ENCODE results near the gene ALOX15. TPM values are rescaled to one million over a fixed set of nuclear protein-coding genes. Genes with fewer than 3 reads are reported as not detected.
"Not testable (repeated sequence)": the region's sequence is repeated elsewhere in the genome, so short reads cannot be mapped to it uniquely, and the experiment has no call there.

Gene ALOX15
- total and polyA plus RNA-seq, 7 donors = 0.28 to 0.81 (median 0.60) TPM; not detected in 2

DNA sequence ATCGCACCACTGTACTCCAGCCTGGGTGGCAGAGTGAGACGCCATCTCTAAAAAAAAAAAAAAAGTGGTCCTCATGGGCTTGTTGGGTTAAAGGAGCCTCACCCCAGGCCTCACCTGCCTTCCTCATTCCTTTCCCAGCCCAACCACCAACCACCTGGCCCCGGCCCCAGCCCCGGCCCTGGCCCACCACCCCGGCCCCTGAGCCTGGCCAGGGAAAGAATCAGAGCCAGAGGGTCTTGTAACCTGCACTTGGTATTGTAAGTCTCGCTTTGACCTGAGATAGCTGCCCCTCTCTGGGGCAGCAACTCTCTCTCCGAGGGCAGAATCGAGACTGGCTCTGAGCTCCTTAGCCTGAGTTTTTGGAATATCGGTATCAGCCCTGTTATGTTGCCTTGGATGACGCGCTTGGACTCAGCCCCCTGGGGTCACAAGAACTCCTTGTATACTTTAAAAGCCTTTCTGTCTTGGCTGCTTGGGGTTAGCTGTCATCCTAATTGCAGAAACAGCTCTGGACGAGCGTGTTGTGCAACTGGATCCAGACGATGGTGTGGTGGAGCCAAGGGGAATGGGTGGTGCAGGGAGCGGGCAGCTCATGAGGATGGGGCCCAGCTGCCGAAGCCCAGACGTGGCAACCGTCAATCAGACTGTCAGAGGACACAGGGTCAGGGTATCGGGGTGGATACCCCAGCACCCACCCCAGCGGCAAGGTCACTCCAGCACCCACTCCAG is 42.5 kb downstream of the ALOX15 start:
- TF ChIP-seq, protein P1, sequence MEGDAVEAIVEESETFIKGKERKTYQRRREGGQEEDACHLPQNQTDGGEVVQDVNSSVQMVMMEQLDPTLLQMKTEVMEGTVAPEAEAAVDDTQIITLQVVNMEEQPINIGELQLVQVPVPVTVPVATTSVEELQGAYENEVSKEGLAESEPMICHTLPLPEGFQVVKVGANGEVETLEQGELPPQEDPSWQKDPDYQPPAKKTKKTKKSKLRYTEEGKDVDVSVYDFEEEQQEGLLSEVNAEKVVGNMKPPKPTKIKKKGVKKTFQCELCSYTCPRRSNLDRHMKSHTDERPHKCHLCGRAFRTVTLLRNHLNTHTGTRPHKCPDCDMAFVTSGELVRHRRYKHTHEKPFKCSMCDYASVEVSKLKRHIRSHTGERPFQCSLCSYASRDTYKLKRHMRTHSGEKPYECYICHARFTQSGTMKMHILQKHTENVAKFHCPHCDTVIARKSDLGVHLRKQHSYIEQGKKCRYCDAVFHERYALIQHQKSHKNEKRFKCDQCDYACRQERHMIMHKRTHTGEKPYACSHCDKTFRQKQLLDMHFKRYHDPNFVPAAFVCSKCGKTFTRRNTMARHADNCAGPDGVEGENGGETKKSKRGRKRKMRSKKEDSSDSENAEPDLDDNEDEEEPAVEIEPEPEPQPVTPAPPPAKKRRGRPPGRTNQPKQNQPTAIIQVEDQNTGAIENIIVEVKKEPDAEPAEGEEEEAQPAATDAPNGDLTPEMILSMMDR (IDR thresholded peaks at IDR 0.05) = no peak
- peak in 2 of 4 donors; percentile 48 to 60 for TF ChIP-seq POLR2AphosphoS5 (IDR thresholded peaks at IDR 0.05)
- no peak for TF ChIP-seq EP300 (IDR thresholded peaks at IDR 0.05)
- TF ChIP-seq POLR2A (IDR thresholded peaks at IDR 0.05) = no peak
- intact Hi-C loops (cut with DNase I) = no loop called here
- H3K4me3 ChIP-seq = no peak overlapping the region
- 83 to 84% methylated on average over 20 of the region's 20 CpGs for WGBS, 2 donors
- peak overlapping the region; percentile 45 to 82 (median 62) for H3K27ac ChIP-seq
- no peaks in the 10 kb centered on the region for H3K4me1 ChIP-seq
- H3K36me3 ChIP-seq = no peaks in the 10 kb centered on the region
- H3K27me3 ChIP-seq = peaks cover 0 to 20% (median 0%) of the 10 kb centered on the region in 3 donors
- peak; percentile 88 for DNase-seq
- no peaks in the 10 kb centered on the region for H3K9me3 ChIP-seq

DNA sequence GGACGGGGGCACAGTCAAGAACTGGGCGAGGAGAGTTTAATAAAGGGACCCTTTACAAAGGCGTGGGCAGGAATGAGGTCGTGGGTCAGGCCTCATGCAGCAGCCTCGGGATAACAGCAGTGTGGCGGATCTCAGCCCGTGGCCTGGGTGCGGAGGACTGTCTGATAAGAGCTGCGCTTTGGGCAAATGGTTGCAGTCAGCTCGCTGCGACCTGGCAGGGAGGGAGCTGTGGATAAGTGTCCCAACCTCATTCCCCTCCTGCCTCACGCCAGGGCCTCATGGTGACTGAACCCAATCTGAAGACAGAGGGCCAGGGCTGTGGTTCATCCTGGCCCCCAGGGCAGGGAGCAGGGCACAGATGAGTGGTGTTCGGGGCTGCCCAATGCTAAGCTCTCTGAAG is 43.5 kb downstream of the ALOX15 start:
- TF ChIP-seq POLR2AphosphoS5 (IDR thresholded peaks at IDR 0.05) (no peak), EP300 (IDR thresholded peaks at IDR 0.05) (no peak), POLR2A (IDR thresholded peaks at IDR 0.05) (no peak)
- TF ChIP-seq, protein P1 (IDR thresholded peaks at IDR 0.05) = no peak
- H3K36me3 ChIP-seq = no peaks in the 10 kb centered on the region
- no peak for DNase-seq
- intact Hi-C loops (cut with DNase I) = no loop called here
- peaks cover 0 to 20% (median 0%) of the 10 kb centered on the region in 3 donors for H3K27me3 ChIP-seq
- no peaks in the 10 kb centered on the region for H3K9me3 ChIP-seq
- no peak overlapping the region for H3K4me3 ChIP-seq
- H3K27ac ChIP-seq = peak overlapping the region in 1 of 4 donors; percentile 82
- H3K4me1 ChIP-seq = no peaks in the 10 kb centered on the region
- WGBS, 2 donors = 75 to 85% methylated on average over 13 of the region's 13 CpGs

DNA sequence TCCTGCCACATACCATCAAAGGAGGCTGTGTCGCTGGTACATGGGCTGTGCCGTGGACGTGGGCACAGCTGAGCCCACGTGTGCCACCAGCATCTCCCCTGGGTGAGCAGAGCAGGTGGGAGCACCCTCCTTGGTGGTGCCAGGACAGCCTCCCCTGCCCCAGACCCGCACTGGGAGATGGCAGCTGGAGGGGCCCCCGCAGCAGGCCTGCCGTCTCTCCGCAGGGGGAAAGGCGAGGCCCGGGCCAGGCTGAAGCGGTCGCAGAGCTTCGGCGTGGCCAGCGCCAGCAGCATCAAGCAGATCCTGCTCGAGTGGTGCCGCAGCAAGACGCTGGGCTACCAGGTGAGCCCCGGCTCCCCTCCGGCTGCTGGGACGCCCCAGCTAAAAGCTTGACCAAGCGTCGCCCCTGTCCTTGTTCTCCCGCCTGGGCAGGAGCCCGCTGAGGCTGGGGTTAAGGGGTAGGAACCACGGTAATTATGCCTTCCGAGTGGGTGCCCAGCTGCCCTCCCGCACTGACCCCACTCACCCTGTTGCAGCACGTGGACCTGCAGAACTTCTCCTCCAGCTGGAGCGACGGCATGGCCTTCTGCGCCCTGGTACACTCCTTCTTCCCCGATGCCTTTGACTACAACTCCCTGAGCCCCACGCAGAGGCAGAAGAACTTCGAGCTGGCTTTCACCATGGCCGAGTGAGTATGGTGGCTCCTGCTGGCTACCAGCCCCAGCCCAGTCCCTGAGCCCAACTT is 44.7 kb downstream of the ALOX15 start:
- Histone ChIP-seq H3K36me3 (no peaks in the 10 kb centered on the region), H3K4me1 (no peaks in the 10 kb centered on the region), H3K9me3 (no peaks in the 10 kb centered on the region), H3K4me3 (no peak overlapping the region), H3K27me3 (peaks cover 0 to 20% (median 0%) of the 10 kb centered on the region in 3 donors), H3K27ac (no peak overlapping the region)
- TF ChIP-seq, protein P1 (IDR thresholded peaks at IDR 0.05) = no peak
- TF ChIP-seq POLR2AphosphoS5 (IDR thresholded peaks at IDR 0.05) (no peak), POLR2A (IDR thresholded peaks at IDR 0.05) (no peak), EP300 (IDR thresholded peaks at IDR 0.05) (no peak)
- intact Hi-C loops (cut with DNase I) = no loop called here
- WGBS, 2 donors = 95% methylated on average over 36 of the region's 36 CpGs
- no peak for DNase-seq

DNA sequence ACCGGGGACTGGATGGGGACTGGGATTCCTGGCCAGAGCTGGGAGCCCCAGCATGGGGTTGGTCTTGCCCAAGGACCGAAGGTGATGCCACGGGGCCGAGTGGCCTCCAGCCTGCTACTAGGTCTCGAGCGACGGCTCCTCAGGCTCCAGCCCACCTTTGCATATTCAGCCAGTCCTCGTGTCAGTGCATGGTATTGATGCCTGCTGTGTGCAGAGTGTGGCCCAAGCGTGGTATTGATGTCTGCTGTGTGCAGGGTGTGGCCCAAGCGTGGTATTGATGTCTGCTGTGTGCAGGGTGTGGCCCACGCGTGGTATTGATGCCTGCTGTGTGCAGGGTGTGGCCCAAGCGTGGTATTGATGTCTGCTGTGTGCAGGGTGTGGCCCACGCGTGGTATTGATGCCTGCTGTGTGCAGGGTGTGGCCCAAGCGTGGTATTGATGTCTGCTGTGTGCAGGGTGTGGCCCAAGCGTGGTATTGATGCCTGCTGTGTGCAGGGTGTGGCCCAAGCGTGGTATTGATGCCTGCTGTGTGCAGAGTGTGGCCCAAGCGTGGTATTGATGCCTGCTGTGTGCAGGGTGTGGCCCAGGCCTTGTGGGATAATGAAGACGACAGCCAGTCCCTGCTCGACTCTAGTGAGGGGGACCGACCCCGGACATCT is 45.7 kb downstream of the ALOX15 start:
- DNase-seq; H3K4me3 ChIP-seq; H3K4me1 ChIP-seq; intact Hi-C loops (cut with DNase I); H3K36me3 ChIP-seq; H3K27ac ChIP-seq; H3K9me3 ChIP-seq: not testable (repeated sequence)
- peaks cover 0 to 20% (median 0%) of the 10 kb centered on the region in 3 donors for H3K27me3 ChIP-seq
- 70 to 87% methylated on average over 23 of the region's 23 CpGs for WGBS, 2 donors
